ENCODE measurements around the gene COBLL1. TPM values are rescaled to one million over a fixed set of nuclear protein-coding genes. Genes with fewer than 3 reads are reported as not detected.
"Not testable (repeated sequence)": the region's sequence is repeated elsewhere in the genome, so short reads cannot be mapped to it uniquely, and the experiment has no call there.

The COBLL1 gene
- total and polyA plus RNA-seq, 4 donors, result 16.3 to 114 (median 36.4) TPM

- peaks cover 5 to 37% (median 16%) of the 10 kb centered on the region in 4 donors for H3K4me1 ChIP-seq (ENCODE audit: control insufficient read depth in 4 of 4, insufficient read depth in 4 of 4, low read length in 3 of 4)
- H3K36me3 ChIP-seq (ENCODE audit: control insufficient read depth in 4 of 4, insufficient read depth in 3 of 4, low read depth in 1 of 4, low read length in 3 of 4), result no peaks in the 10 kb centered on the region
- no peaks in the 10 kb centered on the region for H3K27me3 ChIP-seq (ENCODE audit: control insufficient read depth in 4 of 4, insufficient read depth in 4 of 4, low read length in 3 of 4)
- no peak overlapping the region for H3K9ac ChIP-seq (ENCODE audit: low read depth in 1 of 2, low read length in 2 of 2)
- no peak for DNase-seq (ENCODE audit: low spot score)
- H3K9me3 ChIP-seq (ENCODE audit: control insufficient read depth in 4 of 4, low read length in 3 of 4), result no peaks in the 10 kb centered on the region
- no peak overlapping the region for H3K4me3 ChIP-seq (ENCODE audit: low read depth in 1 of 3, low read length in 3 of 3)
- WGBS, result 50% methylated on average over 3 of the region's 3 CpGs
- TF ChIP-seq EGR1 (IDR thresholded peaks at IDR 0.05; ENCODE audit: low read depth in 2 of 2) (no peak), HNF4A (conservative IDR thresholded peaks at IDR 0.05) (peak in 1 of 2 donors; percentile 2)
- no peak overlapping the region for H3K27ac ChIP-seq (ENCODE audit: low read depth in 1 of 2, low read length in 2 of 2)
Measured at GRCh38 chr2:164867779-164868397, 26.3 kb upstream of the COBLL1 start.

DNA sequence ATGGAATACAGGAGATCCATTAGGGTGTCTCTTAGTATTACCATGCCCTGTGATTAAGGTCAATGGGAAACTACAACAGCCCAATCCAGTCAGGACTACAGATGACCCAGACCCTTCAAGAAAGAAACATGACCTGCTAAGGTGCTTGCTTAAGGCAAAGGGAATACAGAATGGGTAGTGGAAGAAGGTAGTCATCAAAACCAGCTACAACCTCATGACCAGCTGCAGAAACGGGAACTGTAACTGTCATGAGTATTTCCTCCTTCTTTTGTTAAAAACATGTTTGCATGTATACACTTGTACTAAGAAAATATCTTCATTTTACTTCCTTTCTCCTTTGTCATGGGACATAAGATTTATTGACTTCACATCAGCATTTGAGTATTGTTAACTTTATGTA lies 24.8 kb upstream of the COBLL1 start:
- not testable (repeated sequence) for H3K9ac ChIP-seq (ENCODE audit: low read depth in 1 of 2, low read length in 2 of 2); DNase-seq (ENCODE audit: low spot score); H3K4me3 ChIP-seq (ENCODE audit: low read depth in 1 of 3, low read length in 3 of 3); H3K27me3 ChIP-seq (ENCODE audit: control insufficient read depth in 4 of 4, insufficient read depth in 4 of 4, low read length in 3 of 4); H3K27ac ChIP-seq (ENCODE audit: low read depth in 1 of 2, low read length in 2 of 2); H3K36me3 ChIP-seq (ENCODE audit: control insufficient read depth in 4 of 4, insufficient read depth in 3 of 4, low read depth in 1 of 4, low read length in 3 of 4); H3K9me3 ChIP-seq (ENCODE audit: control insufficient read depth in 4 of 4, low read length in 3 of 4)
- WGBS, result 83% methylated on average over 1 of the region's 1 CpG
- H3K4me1 ChIP-seq (ENCODE audit: control insufficient read depth in 4 of 4, insufficient read depth in 4 of 4, low read length in 3 of 4), result peaks cover 3 to 33% (median 9%) of the 10 kb centered on the region in 4 donors

- TF ChIP-seq, protein P1, sequence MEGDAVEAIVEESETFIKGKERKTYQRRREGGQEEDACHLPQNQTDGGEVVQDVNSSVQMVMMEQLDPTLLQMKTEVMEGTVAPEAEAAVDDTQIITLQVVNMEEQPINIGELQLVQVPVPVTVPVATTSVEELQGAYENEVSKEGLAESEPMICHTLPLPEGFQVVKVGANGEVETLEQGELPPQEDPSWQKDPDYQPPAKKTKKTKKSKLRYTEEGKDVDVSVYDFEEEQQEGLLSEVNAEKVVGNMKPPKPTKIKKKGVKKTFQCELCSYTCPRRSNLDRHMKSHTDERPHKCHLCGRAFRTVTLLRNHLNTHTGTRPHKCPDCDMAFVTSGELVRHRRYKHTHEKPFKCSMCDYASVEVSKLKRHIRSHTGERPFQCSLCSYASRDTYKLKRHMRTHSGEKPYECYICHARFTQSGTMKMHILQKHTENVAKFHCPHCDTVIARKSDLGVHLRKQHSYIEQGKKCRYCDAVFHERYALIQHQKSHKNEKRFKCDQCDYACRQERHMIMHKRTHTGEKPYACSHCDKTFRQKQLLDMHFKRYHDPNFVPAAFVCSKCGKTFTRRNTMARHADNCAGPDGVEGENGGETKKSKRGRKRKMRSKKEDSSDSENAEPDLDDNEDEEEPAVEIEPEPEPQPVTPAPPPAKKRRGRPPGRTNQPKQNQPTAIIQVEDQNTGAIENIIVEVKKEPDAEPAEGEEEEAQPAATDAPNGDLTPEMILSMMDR (IDR thresholded peaks at IDR 0.05; ENCODE audit: low read depth, low read length, missing input control), result no peak
- no peak for DNase-seq (ENCODE audit: low spot score)
Measured at GRCh38 chr2:164860694-164861042, 19.0 kb upstream of the COBLL1 start.

DNA sequence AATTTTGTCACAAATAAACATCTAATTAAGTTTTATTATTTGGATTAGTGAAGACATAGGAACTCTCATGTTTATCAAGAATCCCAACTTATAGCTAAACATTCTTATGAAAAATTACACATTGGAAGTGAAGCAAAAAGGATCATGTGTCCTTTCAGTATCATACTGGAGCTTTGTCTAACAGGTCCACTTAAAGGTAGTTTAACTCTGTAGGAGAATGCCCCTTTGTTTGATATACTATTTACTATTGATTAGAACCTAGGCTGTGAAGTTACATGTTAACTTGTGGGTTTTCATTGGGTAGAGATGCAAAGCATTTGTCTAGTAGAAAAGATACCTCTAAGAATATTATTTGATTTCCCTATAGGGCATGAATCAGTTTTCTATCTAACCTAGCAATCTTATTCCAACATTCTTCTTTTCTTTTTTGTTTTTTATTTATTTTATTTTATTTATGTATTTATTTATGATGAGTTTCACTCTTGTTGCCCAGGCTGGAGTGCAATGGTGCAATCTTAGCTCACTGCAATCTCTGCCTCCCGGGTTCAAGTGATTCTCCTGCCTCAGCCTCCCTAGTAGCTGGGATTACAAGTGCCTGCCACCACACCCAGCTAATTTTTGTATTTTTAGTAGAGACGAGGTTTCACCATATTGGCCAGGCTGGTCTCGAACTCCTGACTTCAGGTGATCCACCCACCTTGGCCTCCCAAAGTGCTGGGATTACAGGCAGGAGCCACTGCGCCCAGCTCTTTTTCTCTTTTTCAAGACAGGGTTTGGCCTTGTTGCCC lies 18.5 kb upstream of the COBLL1 start:
- H3K4me3 ChIP-seq (ENCODE audit: low read depth in 1 of 3, low read length in 3 of 3); H3K27ac ChIP-seq (ENCODE audit: low read depth in 1 of 2, low read length in 2 of 2); DNase-seq (ENCODE audit: low spot score); H3K36me3 ChIP-seq (ENCODE audit: control insufficient read depth in 4 of 4, insufficient read depth in 3 of 4, low read depth in 1 of 4, low read length in 3 of 4); H3K27me3 ChIP-seq (ENCODE audit: control insufficient read depth in 4 of 4, insufficient read depth in 4 of 4, low read length in 3 of 4); H3K9ac ChIP-seq (ENCODE audit: low read depth in 1 of 2, low read length in 2 of 2); H3K9me3 ChIP-seq (ENCODE audit: control insufficient read depth in 4 of 4, low read length in 3 of 4); H3K4me1 ChIP-seq (ENCODE audit: control insufficient read depth in 4 of 4, insufficient read depth in 4 of 4, low read length in 3 of 4): not testable (repeated sequence)
- 88% methylated on average over 4 of the region's 4 CpGs for WGBS

More at GRCh38 chr2:164860694-164861042, 19.0 kb upstream of the COBLL1 start:
- no peak overlapping the region for H3K27ac ChIP-seq (ENCODE audit: low read depth in 1 of 2, low read length in 2 of 2)
- H3K4me1 ChIP-seq (ENCODE audit: control insufficient read depth in 4 of 4, insufficient read depth in 4 of 4, low read length in 3 of 4), result peaks cover 0 to 5% (median 0%) of the 10 kb centered on the region in 4 donors
- H3K36me3 ChIP-seq (ENCODE audit: control insufficient read depth in 4 of 4, insufficient read depth in 3 of 4, low read depth in 1 of 4, low read length in 3 of 4), result no peaks in the 10 kb centered on the region
- no peaks in the 10 kb centered on the region for H3K27me3 ChIP-seq (ENCODE audit: control insufficient read depth in 4 of 4, insufficient read depth in 4 of 4, low read length in 3 of 4)
- no peak overlapping the region for H3K9ac ChIP-seq (ENCODE audit: low read depth in 1 of 2, low read length in 2 of 2)
- no peak overlapping the region for H3K4me3 ChIP-seq (ENCODE audit: low read depth in 1 of 3, low read length in 3 of 3)
- no peaks in the 10 kb centered on the region for H3K9me3 ChIP-seq (ENCODE audit: control insufficient read depth in 4 of 4, low read length in 3 of 4)
